Endometrial microvascular endothelial cells (primary cell): Measurements from ENCODE around the gene CCNQ. TPM values are rescaled to one million over a fixed set of nuclear protein-coding genes. Genes with fewer than 3 reads are reported as not detected.

Experiments
- in situ Hi-C: cut with HindIII; loops from 2 replicates; pipeline ENCODE4 v1.10.0; 2017; ENCODE audit warnings: low sequenced_read_pairs, low pct_unique_long_range_greater_than_20kb; ENCODE audit errors: inconsistent ontology term
- total RNA-seq: library from RNA; depleted of rRNA; stranded (reverse); fragments of >200 nt; gene quantifications from one replicate; pipeline ENCODE4 v1.2.3, GENCODE V29; 2015; ENCODE audit errors: inconsistent ontology term

The CCNQ gene
- total RNA-seq, 1 donor from 2014 or later: 52.3 TPM

DNA sequence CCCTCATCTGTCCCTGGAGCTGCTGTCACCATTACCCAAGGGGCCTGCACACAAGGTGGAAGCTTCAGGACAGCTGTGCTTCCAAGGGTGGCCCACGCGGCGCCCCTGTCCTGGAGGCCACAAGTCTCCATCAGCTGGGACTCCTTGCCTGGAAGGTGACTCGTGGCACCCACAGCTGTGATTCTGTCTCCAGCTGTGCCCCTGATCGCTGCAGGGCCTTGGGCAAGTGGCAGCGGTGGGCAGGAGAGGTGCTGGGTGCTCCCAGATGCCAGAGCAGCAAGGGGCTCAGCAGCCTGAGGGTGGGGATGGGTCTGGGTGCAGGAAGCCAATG, 39.1 kb upstream of the CCNQ start:
- in situ Hi-C loops: no loop called here

DNA sequence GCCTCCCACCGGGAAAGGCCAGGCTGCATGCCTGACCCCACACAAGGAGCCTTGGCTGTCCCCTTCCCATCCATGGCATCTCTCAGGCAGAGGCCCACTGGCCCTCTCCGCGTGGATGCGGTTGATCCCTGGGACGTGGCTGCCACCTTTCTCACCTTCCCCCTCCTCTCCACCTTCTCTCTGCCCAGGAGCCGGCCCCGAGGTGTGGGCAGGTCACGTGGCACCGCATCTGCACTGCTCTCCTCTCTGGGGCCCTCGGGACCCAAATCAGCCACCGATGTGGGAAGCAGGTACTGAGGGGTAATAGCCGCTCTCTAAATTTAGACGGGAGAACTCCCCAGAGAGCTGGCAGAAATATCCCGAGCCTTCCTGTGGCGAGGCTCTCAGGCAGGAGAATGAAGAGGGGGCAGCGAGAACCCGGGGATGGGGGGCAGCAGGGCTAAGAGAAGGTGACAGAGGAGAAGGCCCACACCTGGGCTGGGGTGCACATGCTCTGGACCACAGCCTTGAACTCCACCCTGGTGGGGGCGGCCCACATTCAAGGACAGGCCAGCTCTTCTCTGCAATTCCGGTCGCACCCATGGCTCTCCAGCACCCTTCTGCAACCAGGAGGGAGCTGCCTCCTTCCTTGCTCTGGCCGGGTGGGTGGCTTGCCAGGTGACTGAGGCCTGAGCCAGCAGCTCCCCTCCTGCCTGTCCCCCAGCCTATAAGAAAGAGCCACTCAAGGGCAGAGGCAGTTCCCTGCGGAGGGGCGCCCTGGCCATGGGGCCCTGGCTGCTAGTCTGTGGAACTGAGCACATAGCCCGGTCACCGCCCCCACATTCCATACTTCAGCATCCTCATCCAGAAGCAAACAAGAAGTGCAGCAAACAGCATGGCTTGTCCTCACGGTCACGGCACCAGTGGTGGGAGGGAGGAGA, 38.4 kb upstream of the CCNQ start:
- in situ Hi-C loops: no loop called here

DNA sequence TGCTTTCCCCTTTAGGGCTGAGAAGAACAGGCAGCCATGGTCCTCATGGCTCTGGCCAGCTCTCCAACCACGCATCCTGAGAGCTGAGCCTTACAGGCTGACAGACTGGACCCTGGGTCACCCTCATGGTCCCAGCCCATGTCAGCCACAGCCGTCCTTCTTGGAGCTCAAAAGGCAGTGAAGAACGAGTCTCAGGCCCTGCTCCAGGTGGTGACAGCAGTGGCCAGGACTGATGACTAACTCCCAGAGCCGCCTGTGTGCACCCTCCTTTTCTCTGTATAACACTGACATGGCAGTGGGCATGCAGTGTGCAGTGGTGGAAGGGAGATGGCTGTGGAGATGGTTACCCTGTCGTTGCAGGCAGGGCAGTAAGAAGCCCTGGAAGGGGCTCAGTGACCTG, 37.8 kb upstream of the CCNQ start:
- in situ Hi-C loops: no loop called here

GRCh38 chrX:153635788-153636668, 37.1 kb upstream of the CCNQ start:
- in situ Hi-C loops: no loop called here

DNA sequence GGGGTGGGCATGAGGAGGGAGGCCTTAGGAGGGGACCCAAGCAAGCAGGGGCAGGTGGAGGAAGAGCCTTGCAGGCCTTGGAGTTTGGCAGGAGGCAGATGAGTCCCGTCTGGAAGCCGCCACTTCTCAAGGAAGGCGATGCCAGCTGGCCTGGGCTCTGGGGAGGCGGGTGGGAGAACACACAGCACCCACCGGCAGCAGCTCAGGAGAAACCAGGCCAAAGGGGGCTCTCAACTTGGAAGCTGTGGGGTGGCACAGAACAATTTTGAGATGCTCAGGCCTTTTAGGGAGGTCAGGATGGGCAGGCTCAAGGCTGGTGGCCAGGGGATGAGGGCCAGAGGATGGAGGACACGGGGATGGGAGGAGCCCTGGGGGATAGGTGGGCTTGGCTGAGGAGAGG, 36.4 kb upstream of the CCNQ start:
- in situ Hi-C loops: no loop called here

DNA sequence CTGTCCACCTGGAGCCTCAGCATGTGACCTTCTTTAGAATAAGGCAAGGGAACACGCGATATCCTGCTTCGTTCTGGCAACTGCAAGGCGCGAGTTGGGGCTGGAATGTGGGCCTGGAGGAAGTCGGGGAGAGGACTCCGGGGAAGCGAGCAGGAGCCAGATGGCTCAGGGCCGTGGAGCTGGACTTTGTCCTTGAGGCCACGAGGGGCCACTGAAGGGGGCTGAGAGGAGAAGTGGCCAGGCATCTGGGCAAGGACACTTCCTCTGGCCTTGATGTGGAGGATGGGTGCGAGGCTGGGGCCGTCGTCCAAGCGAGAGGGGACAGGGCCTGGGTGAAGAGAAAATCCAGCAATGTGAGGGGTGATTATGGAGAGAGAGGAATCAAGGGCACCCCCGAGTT, 35.9 kb upstream of the CCNQ start:
- in situ Hi-C loops: no loop called here

DNA sequence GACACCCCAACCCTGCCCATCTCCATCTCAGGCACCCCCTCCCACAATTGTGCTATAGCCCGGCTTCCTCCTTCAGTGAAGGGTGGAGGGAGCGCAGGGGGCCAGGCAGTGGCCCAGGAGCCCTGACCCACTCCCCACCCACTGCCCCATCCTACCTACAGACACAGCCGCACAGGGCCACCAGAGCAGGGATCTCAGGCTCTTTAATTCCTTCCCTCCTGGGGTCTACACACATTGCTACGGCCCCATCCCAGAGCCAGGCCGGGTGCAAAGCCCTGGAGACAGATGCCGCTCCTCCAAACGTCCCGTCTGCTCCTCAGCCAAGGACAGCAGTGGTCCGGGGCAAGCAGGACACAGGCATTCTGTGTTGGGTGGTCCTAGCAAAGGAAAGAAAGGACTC, 35.3 kb upstream of the CCNQ start:
- in situ Hi-C loops: no loop called here

DNA sequence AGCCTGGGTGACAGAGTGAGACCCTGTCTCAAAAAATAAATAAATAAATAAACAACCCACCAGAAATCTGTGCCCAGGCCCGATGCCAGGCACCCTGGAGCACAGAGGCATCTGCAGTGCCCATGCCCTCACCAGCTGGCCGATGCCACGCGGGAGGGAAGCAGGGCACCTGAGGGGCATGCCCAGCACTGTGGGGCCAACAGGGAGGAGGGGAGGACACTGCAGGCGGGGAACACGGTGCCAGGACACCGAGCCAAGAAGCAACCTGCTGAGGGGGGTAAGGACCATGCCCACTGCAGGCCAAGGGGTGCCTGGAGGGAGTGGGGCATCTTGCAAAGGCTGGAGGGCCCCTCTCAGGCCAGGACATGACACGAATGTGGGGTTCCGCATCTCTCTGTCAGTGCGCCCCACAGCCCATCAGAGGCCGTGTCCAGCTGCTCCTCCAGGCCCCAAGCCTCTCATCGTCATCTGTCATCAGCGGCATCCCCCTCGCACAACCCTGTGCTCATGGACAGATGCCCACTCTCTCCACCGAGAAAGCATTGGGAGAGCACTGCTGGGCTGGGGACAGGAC, 34.8 kb upstream of the CCNQ start:
- in situ Hi-C loops: no loop called here

DNA sequence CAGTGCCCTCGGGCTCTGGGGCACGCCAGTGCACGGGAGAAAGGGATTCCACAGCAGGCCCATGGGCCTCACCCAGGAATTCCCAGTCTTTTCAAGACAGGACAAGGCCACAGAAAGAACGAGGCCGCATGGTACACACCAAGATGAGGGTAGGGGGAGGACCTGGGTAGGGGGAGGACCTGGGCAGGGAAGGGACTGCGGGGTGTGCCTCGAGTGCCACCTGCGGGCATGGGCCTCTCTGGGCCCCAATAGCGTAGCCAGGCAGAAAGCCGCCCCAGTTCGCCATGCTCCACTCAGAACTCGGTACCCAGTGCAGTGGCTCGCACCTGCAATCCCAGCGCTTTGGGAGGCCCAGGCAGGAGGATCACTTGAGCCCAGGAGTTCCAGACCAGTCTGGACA, 34.1 kb upstream of the CCNQ start:
- in situ Hi-C loops: no loop called here

- in situ Hi-C loops: no loop called here
These were observed 33.6 kb upstream of the CCNQ start for GRCh38 chrX:153632595-153632946.

GRCh38 chrX:153631907-153632594, 33.1 kb upstream of the CCNQ start:
- in situ Hi-C loops: no loop called here

DNA sequence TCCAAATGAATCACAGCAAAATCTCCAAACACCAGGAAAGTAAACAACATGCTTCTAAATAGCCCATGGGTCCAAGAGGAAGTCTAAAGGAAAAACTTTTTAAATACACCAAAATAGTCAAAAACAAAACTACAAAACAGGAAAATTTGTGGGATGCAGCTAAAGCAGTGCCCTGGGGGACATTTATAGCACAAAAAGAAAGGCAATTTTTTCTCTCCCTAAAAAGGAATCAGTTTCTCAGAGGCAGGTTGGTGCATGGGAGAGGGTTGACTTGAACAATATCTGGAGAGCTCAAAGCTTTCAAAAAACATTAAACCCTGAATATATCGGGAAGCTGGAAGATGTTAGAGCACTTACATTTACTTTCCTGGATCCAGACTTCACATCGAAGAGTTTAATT, 32.4 kb upstream of the CCNQ start:
- in situ Hi-C loops: no loop called here

DNA sequence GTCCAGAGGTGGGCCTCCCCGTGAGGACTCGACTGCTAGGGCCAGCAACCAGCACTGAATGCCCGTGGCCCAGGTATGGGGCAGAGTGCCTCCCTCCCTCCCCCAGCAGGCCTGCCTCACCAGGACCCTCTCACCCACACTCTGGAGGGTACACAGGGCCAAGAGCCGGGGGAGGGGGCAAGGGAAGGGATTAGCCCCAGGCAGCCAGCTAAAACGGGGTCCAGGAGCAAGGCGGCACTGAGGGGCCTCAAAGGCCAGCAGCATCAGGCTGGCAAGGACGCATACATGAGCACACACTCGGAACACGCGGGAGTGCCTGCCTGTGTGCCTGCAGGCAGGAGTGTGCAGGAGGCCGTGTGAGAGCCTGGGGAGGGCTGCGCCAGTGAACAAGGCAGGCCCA, 29.7 kb upstream of the CCNQ start:
- in situ Hi-C loops: no loop called here

- in situ Hi-C loops: no loop called here
These were observed 29.2 kb upstream of the CCNQ start for GRCh38 chrX:153628129-153628528.

DNA sequence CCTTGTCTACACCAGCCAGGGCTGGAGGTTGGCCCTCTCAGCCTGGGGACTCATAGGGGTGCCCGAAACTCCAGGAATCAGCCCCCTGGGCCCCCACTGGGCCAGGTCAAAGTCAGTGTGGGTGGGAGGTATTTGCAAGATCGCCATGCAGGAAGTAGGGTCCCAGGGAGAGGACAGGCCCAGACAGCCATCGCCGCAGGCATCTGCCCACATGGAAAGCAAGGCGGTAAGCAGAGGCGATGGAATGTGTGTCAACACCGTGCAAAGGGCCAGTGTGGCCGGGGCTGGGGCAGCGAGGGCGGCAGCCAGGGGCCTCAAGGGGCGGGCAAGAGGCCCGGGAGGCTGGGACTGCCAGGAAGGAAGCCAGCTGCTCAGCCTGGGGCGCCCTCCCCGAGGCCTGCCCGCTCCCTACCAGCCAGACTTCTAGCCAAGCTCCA, 28.8 kb upstream of the CCNQ start:
- in situ Hi-C loops: no loop called here

DNA sequence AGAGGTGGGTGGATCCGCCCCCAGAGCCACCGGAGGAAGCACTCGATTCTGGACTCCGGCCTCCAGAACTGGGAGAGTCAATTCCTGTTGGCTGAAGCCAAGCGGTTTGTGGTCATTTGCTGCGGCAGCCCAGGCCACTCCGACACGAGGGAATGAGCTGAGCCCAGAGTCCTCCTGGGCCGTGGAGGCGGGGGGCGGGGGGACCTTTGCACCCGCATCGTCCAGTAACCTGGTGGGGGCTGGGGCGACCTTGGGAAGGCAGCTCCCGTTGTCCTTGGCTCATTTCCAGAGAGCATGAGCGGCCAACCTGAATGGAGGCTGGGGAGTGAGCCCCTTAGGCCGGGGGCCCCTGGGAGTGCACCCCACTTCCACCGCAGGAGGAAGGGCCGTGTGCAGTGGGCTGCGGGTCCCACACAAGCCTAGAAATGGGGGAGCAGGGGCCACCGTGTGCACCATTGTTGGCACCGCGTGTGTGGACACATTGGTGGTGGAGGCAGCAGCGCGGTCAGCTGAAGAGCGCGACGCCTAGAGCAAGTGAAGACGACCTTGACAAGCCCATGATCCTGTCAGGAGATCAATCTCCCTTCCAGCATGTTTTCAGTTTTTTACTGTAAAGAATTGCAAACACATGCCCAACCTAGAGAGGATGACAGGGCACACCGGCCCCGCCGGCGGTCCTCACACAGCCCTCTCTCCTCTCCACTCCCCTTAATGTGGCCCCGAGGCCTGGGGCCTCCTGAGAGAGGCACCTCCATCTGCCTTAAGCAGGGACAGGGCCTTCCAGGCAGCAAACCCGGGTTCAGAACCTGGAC, 28.1 kb upstream of the CCNQ start:
- in situ Hi-C loops: no loop called here

DNA sequence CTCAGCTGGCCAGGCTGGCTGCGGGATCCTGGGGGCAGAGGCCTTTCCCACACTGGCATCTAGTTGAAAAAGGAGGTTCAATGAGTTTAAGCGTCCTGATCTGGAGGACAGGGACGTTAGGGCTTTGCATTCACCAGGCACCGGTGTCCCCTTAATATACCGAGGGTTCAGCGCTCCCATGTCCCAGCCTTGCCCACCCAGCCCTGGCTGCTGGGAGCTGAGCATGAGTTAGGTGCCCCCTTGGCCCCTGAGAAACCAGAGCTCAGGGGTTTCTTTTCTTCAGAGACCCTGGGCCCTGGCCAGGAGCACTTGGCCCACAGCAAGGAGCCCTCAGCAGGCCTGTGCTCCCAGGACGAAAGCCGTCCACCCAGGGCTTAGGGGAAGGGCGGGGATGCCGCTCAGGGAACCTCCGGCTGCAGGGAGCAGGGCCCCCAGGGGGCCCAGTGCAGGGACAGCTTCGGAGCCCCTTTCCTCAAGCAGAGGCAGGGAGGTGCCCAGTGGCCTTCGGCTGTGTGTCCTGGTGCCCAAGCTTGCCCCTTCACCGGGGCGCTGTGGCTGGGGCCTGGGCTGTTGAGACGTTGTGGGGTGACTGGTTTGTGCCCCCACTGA, 27.2 kb upstream of the CCNQ start:
- in situ Hi-C loops: no loop called here
